GM12878 (cell line): Measurements from ENCODE around the gene DIP2A.

ENCODE experiments used
- CEBPB ChIP-seq, 2 experiments: fragments of 150-350 bp in 1 of 2; IDR thresholded peaks; 2 replicates each; pipeline ENCODE4 v1.6.1; 2012 to 2014; ENCODE audit warnings: low read depth in 2 of 2, low read length in 2 of 2, borderline replicate concordance in 1 of 2, inconsistent platforms in 1 of 2
- ETV6 ChIP-seq, 2 experiments: fragments of 450-650 bp in 1 of 2; IDR thresholded peaks in 1 of 2; conservative IDR thresholded peaks in 1 of 2; 2 replicates each; pipeline ENCODE4 v1.6.1; 2014; ENCODE audit warnings: antibody characterized with exemption in 1 of 2, borderline replicate concordance in 1 of 2, low read depth in 1 of 2, mild to moderate bottlenecking in 1 of 2, moderate library complexity in 1 of 2
- HDAC2 ChIP-seq: fragments of 200-600 bp; sonication (generic); IDR thresholded peaks from 2 replicates; pipeline ENCODE4 v1.6.1; 2017
- NRF1 ChIP-seq: conservative IDR thresholded peaks from 2 replicates; pipeline ENCODE4 v1.6.1; 2011; ENCODE audit warnings: mild to moderate bottlenecking, low read depth, low read length, improper control_type of control experiment
- POLR2A ChIP-seq: IDR thresholded peaks from 2 replicates; pipeline ENCODE4 v1.6.1; 2011; ENCODE audit warnings: low read depth, mild to moderate bottlenecking, low read length
- TAF1 ChIP-seq: IDR thresholded peaks from 2 replicates; pipeline ENCODE4 v1.6.1; 2011; ENCODE audit warnings: mild to moderate bottlenecking, low read depth, low read length, borderline replicate concordance
- ZNF274 ChIP-seq: IDR thresholded peaks from one replicate; pipeline ENCODE4 v1.8.0; 2011; ENCODE audit not compliant: insufficient read length, insufficient read depth
- ZNF384 ChIP-seq: IDR thresholded peaks from 2 replicates; pipeline ENCODE4 v1.6.1; 2012; ENCODE audit warnings: low read depth, mild to moderate bottlenecking, low read length, improper control_type of control experiment, borderline replicate concordance
- ZSCAN29 ChIP-seq: fragments of 450-650 bp; IDR thresholded peaks from 2 replicates; pipeline ENCODE4 v1.6.1; 2017; ENCODE audit warnings: mild to moderate bottlenecking, moderate library complexity
- TF ChIP-seq, protein P1 (sequence below), 3 experiments: IDR thresholded peaks in 2 of 3; conservative IDR thresholded peaks in 1 of 3; 2 replicates each; pipeline ENCODE4 v1.5.1; 2011; ENCODE audit warnings: low read depth in 3 of 3, low read length in 3 of 3, mild to moderate bottlenecking in 3 of 3, control low read depth in 2 of 3, moderate library complexity in 2 of 3, inconsistent platforms in 1 of 3, mixed read lengths in 1 of 3; ENCODE audit not compliant: control insufficient read depth in 2 of 3, insufficient read depth in 1 of 3; ENCODE audit errors: extremely low read depth in 1 of 3
- TF ChIP-seq, protein P2 (sequence below): IDR thresholded peaks from 2 replicates; pipeline ENCODE4 v1.6.1; 2012; ENCODE audit warnings: mild to moderate bottlenecking, low read depth, low read length

- TF ChIP-seq POLR2A (no peak), ETV6 (conservative IDR thresholded peaks at IDR 0.05 in 1 of 2, IDR thresholded peaks at IDR 0.05 in 1 of 2; ENCODE audit: borderline replicate concordance in 1 of 2, low read depth in 1 of 2) (no peak), CEBPB (IDR thresholded peaks at IDR 0.05; ENCODE audit: borderline replicate concordance in 1 of 2, low read depth in 2 of 2, low read length in 2 of 2) (no peak), ZNF274 (no peak), ZNF384 (no peak), HDAC2 (no peak), ZSCAN29 (no peak), NRF1 (no peak), TAF1 (no peak)
- TF ChIP-seq, protein P1, sequence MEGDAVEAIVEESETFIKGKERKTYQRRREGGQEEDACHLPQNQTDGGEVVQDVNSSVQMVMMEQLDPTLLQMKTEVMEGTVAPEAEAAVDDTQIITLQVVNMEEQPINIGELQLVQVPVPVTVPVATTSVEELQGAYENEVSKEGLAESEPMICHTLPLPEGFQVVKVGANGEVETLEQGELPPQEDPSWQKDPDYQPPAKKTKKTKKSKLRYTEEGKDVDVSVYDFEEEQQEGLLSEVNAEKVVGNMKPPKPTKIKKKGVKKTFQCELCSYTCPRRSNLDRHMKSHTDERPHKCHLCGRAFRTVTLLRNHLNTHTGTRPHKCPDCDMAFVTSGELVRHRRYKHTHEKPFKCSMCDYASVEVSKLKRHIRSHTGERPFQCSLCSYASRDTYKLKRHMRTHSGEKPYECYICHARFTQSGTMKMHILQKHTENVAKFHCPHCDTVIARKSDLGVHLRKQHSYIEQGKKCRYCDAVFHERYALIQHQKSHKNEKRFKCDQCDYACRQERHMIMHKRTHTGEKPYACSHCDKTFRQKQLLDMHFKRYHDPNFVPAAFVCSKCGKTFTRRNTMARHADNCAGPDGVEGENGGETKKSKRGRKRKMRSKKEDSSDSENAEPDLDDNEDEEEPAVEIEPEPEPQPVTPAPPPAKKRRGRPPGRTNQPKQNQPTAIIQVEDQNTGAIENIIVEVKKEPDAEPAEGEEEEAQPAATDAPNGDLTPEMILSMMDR (IDR thresholded peaks at IDR 0.05 in 2 of 3, conservative IDR thresholded peaks at IDR 0.05 in 1 of 3; ENCODE audit: control insufficient read depth in 2 of 3, extremely low read depth in 1 of 3, insufficient read depth in 1 of 3, low read depth in 3 of 3, low read length in 3 of 3) = no peak
- TF ChIP-seq, protein P2, sequence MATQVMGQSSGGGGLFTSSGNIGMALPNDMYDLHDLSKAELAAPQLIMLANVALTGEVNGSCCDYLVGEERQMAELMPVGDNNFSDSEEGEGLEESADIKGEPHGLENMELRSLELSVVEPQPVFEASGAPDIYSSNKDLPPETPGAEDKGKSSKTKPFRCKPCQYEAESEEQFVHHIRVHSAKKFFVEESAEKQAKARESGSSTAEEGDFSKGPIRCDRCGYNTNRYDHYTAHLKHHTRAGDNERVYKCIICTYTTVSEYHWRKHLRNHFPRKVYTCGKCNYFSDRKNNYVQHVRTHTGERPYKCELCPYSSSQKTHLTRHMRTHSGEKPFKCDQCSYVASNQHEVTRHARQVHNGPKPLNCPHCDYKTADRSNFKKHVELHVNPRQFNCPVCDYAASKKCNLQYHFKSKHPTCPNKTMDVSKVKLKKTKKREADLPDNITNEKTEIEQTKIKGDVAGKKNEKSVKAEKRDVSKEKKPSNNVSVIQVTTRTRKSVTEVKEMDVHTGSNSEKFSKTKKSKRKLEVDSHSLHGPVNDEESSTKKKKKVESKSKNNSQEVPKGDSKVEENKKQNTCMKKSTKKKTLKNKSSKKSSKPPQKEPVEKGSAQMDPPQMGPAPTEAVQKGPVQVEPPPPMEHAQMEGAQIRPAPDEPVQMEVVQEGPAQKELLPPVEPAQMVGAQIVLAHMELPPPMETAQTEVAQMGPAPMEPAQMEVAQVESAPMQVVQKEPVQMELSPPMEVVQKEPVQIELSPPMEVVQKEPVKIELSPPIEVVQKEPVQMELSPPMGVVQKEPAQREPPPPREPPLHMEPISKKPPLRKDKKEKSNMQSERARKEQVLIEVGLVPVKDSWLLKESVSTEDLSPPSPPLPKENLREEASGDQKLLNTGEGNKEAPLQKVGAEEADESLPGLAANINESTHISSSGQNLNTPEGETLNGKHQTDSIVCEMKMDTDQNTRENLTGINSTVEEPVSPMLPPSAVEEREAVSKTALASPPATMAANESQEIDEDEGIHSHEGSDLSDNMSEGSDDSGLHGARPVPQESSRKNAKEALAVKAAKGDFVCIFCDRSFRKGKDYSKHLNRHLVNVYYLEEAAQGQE = no peak
Observed at GRCh38 chr21:46438241-46438640, 20.4 kb upstream of the DIP2A start.
